ENCODE measurements around the gene MTMR3.

MTMR3 gene

DNA sequence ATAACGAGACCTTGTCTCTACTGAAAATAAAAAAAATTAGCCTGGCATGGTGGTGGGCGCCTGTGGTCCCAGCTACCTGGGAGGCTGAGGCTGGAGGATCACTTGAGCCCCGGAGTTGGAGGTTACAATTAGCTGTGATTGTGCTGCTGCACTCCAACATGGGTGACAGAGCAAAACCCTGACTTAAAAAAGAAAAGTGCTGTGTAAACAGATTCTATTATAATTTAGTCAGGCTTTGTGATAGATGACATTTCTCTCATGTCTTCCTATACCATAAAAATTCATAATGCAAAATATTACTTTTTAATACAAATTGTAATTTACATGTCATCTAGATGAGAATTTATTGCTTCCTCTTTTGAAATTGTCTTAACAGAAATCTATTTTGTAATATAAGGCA is 94.1 kb downstream of the MTMR3 start:
- Histone ChIP-seq H3K27ac (peak overlapping the region; percentile 3), H3K27me3 (no peaks in the 10 kb centered on the region), H3K36me3 (peaks cover 76% of the 10 kb centered on the region), H3K9me3 (no peaks in the 10 kb centered on the region), H3K4me1 (ENCODE audit: control insufficient read depth in 1 of 2, insufficient read depth in 1 of 2, low read depth in 1 of 2, low read length in 1 of 2) (peaks cover 0 to 3% of the 10 kb centered on the region in 2 experiments), H3K4me3 (ENCODE audit: low read depth in 1 of 2, low read length in 1 of 2) (no peak overlapping the region)
- TF ChIP-seq, protein P1, sequence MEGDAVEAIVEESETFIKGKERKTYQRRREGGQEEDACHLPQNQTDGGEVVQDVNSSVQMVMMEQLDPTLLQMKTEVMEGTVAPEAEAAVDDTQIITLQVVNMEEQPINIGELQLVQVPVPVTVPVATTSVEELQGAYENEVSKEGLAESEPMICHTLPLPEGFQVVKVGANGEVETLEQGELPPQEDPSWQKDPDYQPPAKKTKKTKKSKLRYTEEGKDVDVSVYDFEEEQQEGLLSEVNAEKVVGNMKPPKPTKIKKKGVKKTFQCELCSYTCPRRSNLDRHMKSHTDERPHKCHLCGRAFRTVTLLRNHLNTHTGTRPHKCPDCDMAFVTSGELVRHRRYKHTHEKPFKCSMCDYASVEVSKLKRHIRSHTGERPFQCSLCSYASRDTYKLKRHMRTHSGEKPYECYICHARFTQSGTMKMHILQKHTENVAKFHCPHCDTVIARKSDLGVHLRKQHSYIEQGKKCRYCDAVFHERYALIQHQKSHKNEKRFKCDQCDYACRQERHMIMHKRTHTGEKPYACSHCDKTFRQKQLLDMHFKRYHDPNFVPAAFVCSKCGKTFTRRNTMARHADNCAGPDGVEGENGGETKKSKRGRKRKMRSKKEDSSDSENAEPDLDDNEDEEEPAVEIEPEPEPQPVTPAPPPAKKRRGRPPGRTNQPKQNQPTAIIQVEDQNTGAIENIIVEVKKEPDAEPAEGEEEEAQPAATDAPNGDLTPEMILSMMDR (IDR thresholded peaks at IDR 0.05) = no peak

GRCh38 chr22:29979777-29980321 is 96.9 kb downstream of the MTMR3 start:
- peaks cover 76% of the 10 kb centered on the region for H3K36me3 ChIP-seq
- no peak overlapping the region for H3K4me3 ChIP-seq (ENCODE audit: low read depth in 1 of 2, low read length in 1 of 2)
- peaks cover 0 to 3% of the 10 kb centered on the region in 2 experiments for H3K4me1 ChIP-seq (ENCODE audit: control insufficient read depth in 1 of 2, insufficient read depth in 1 of 2, low read depth in 1 of 2, low read length in 1 of 2)
- H3K27me3 ChIP-seq = no peaks in the 10 kb centered on the region
- TF ChIP-seq, protein P1 (IDR thresholded peaks at IDR 0.05) = no peak
- no peaks in the 10 kb centered on the region for H3K9me3 ChIP-seq
- peak overlapping the region; percentile 26 for H3K27ac ChIP-seq

DNA sequence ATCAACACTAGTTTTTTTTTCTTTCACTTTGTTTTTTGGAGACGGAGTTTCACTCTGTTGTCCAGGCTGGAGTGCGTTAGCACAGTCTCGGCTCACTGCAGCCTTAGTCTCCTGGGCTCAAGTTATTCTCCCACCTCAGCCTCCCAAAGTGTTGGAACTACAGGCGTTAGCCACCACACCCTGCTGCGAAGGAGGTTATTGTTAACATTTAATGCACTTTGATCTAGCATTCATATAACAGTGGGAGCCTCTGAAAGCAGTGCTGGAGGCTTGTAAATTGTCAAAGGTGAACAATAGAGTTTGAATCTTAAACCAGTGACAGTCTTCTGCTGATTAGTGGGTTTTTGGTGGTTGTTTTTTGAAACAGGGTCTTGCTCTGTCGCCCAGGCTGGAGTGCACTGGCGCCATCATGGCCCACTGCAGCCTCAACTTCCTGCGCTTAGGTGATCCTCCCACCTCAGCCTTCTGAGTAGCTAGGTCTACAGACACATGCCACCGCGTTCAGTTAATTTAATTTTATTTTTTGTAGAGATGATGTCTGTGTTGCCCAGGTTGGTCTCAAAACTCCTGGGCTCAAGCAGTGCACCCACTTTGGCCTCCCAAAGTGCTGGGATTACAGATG is 100.4 kb downstream of the MTMR3 start:
- peaks cover 95% of the 10 kb centered on the region for H3K36me3 ChIP-seq
- TF ChIP-seq, protein P1 (IDR thresholded peaks at IDR 0.05) = no peak
- H3K4me3 ChIP-seq (ENCODE audit: low read depth in 1 of 2, low read length in 1 of 2) = no peak overlapping the region
- H3K27ac ChIP-seq = no peak overlapping the region
- H3K27me3 ChIP-seq = no peaks in the 10 kb centered on the region
- no peaks in the 10 kb centered on the region for H3K4me1 ChIP-seq (ENCODE audit: control insufficient read depth in 1 of 2, insufficient read depth in 1 of 2, low read depth in 1 of 2, low read length in 1 of 2)
- H3K9me3 ChIP-seq = no peaks in the 10 kb centered on the region

- Histone ChIP-seq H3K4me3 (ENCODE audit: low read depth in 1 of 2, low read length in 1 of 2) (no peak overlapping the region), H3K27ac (no peak overlapping the region)
- TF ChIP-seq, protein P1 (IDR thresholded peaks at IDR 0.05) = no peak
Observed at GRCh38 chr22:29985912-29986311, 102.9 kb downstream of the MTMR3 start.

DNA sequence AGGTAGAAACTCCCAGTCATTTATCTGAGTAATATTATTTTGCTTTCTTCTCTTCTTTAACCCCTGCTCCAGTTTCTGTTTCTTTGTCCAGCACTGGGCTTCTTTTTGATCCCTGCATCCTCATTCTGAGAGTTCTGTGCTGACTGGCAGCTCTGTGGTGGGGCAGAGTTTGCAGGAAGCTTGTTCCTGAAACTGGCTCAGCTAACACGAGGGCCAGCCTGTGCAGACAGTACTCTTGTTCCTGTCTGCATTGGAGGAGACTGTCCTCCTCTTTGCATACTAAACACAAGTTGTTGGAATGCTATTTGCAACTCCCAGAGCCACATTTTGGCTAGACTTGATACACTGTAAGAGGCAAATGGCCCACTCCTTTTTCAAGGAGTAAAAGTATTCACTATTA is 104.2 kb downstream of the MTMR3 start:
- H3K27me3 ChIP-seq = no peaks in the 10 kb centered on the region
- TF ChIP-seq, protein P1 (IDR thresholded peaks at IDR 0.05) = no peak
- H3K27ac ChIP-seq = peak overlapping the region; percentile 5
- peaks cover 100% of the 10 kb centered on the region for H3K36me3 ChIP-seq
- H3K4me3 ChIP-seq (ENCODE audit: low read depth in 1 of 2, low read length in 1 of 2) = no peak overlapping the region
- H3K4me1 ChIP-seq (ENCODE audit: control insufficient read depth in 1 of 2, insufficient read depth in 1 of 2, low read depth in 1 of 2, low read length in 1 of 2) = no peaks in the 10 kb centered on the region
- H3K9me3 ChIP-seq = no peaks in the 10 kb centered on the region

More at GRCh38 chr22:29985912-29986311, 102.9 kb downstream of the MTMR3 start:
- no peaks in the 10 kb centered on the region for H3K27me3 ChIP-seq
- no peaks in the 10 kb centered on the region for H3K9me3 ChIP-seq
- H3K36me3 ChIP-seq = peaks cover 95% of the 10 kb centered on the region
- H3K4me1 ChIP-seq (ENCODE audit: control insufficient read depth in 1 of 2, insufficient read depth in 1 of 2, low read depth in 1 of 2, low read length in 1 of 2) = no peaks in the 10 kb centered on the region
